Loucy (cell line): ENCODE results near the gene COL5A1.

Experiments
- H2AFZ ChIP-seq: fragments of 200-600 bp; sonication (generic); 2 replicates; pipeline ENCODE4 v1.6.0; 2016; ENCODE audit warnings: antibody characterized with exemption, mild to moderate bottlenecking, low read length, moderate library complexity
- H3F3A ChIP-seq: fragments of 200-600 bp; 2 replicates; pipeline ENCODE4 v1.6.0; 2016; ENCODE audit warnings: antibody characterized with exemption, low read depth, mild to moderate bottlenecking
- H3K27me3 ChIP-seq: fragments of 200-600 bp; sonication (generic); 2 replicates; pipeline ENCODE4 v1.6.1; 2014; ENCODE audit warnings: low read length, mild to moderate bottlenecking; ENCODE audit not compliant: insufficient read depth, poor library complexity, severe bottlenecking
- H3K36me3 ChIP-seq: fragments of 200-600 bp; sonication (generic); 2 replicates; pipeline ENCODE4 v1.6.1; 2016; ENCODE audit warnings: low read length; ENCODE audit not compliant: insufficient read depth
- H3K4me1 ChIP-seq: fragments of 200-600 bp; sonication (generic); 2 replicates; pipeline ENCODE4 v1.5.1; 2014; ENCODE audit warnings: low read length, mild to moderate bottlenecking; ENCODE audit not compliant: insufficient read depth, poor library complexity, severe bottlenecking
- H3K4me2 ChIP-seq: fragments of 200-600 bp; sonication (generic); 2 replicates; pipeline ENCODE4 v1.6.0; 2014; ENCODE audit warnings: antibody characterized with exemption, low read length, low read depth, mild to moderate bottlenecking; ENCODE audit not compliant: poor library complexity, severe bottlenecking
- H3K4me3 ChIP-seq: fragments of 200-600 bp; sonication (generic); 2 replicates; pipeline ENCODE4 v1.5.1; 2014; ENCODE audit warnings: low read length, mild to moderate bottlenecking, mixed read lengths; ENCODE audit not compliant: poor library complexity, severe bottlenecking
- H3K79me2 ChIP-seq: fragments of 200-600 bp; sonication (generic); 2 replicates; pipeline ENCODE4 v1.6.1; 2014; ENCODE audit warnings: low read length; ENCODE audit not compliant: insufficient read depth
- H3K9ac ChIP-seq: fragments of 200-600 bp; sonication (generic); 2 replicates; pipeline ENCODE4 v1.6.0; 2014; ENCODE audit warnings: mild to moderate bottlenecking, low read depth, low read length, moderate library complexity; ENCODE audit not compliant: poor library complexity, severe bottlenecking
- H3K9me2 ChIP-seq: fragments of 200-600 bp; sonication (generic); replicated peaks from 2 replicates; pipeline ENCODE4 v1.6.1; 2016; ENCODE audit warnings: low read depth, low read length, mixed read lengths
- H3K9me3 ChIP-seq: fragments of 200-600 bp; sonication (generic); 2 replicates; pipeline ENCODE4 v1.6.1; 2014; ENCODE audit warnings: mild to moderate bottlenecking, antibody characterized with exemption, low read length, low read depth; ENCODE audit not compliant: insufficient read depth
- H4K20me1 ChIP-seq: fragments of 200-600 bp; sonication (generic); 2 replicates; pipeline ENCODE4 v1.6.0; 2014; ENCODE audit warnings: antibody characterized with exemption, low read length, mild to moderate bottlenecking; ENCODE audit not compliant: insufficient read depth, poor library complexity, severe bottlenecking
- EZH2phosphoT487 ChIP-seq: fragments of 200-600 bp; IDR thresholded peaks from 2 replicates; pipeline ENCODE4 v1.6.1; 2018; ENCODE audit warnings: antibody characterized with exemption, mild to moderate bottlenecking, moderate library complexity, borderline replicate concordance
- TF ChIP-seq, protein P1 (sequence below): fragments of 200-600 bp; sonication (generic); conservative IDR thresholded peaks from 2 replicates; pipeline ENCODE4 v1.5.1; 2014; ENCODE audit warnings: mild to moderate bottlenecking, antibody characterized with exemption, low read length

The COL5A1 gene

DNA sequence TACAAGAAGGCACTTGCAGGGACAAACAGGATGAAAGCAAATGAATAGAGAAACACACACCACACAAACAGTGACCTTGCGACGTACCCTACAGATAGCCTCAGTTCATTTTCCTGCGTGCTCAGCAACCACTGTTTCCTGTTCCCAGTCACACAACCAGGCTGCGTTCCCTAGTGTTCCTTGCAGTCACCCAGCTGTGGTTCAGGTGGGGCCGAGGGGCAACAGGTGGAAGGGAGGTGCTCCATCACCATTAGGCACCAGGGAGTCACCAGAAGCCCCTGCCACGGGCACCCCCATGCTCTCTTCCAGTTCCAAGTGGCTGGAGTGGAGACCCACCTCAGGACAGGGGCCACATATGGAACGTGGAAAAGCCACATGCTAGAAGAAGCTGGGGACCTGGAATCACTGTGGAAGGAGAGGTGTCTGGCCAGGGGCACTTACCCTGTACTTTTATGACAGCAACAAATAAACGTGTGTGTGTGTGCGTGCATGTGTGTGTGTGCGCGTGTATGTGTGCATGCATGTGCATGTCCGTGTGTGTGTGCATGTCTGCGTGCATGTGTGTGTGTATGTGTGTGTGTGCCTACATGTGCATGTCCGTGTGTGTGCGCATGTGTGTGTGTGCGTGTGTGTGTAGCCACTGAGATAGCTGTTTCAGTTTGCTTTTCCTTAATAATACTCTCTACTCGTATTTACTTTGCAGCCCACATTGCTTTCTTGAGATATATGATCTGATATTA is 220.2 kb downstream of the COL5A1 start:
- no peaks in the 10 kb centered on the region for H4K20me1 ChIP-seq
- H3K36me3 ChIP-seq, result no peaks in the 10 kb centered on the region
- no peak overlapping the region for H3K4me2 ChIP-seq
- no peaks in the 10 kb centered on the region for H3K9me2 ChIP-seq
- no peaks in the 10 kb centered on the region for H3K4me1 ChIP-seq
- TF ChIP-seq, protein P1, sequence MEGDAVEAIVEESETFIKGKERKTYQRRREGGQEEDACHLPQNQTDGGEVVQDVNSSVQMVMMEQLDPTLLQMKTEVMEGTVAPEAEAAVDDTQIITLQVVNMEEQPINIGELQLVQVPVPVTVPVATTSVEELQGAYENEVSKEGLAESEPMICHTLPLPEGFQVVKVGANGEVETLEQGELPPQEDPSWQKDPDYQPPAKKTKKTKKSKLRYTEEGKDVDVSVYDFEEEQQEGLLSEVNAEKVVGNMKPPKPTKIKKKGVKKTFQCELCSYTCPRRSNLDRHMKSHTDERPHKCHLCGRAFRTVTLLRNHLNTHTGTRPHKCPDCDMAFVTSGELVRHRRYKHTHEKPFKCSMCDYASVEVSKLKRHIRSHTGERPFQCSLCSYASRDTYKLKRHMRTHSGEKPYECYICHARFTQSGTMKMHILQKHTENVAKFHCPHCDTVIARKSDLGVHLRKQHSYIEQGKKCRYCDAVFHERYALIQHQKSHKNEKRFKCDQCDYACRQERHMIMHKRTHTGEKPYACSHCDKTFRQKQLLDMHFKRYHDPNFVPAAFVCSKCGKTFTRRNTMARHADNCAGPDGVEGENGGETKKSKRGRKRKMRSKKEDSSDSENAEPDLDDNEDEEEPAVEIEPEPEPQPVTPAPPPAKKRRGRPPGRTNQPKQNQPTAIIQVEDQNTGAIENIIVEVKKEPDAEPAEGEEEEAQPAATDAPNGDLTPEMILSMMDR, result no peak
- no peak for TF ChIP-seq EZH2phosphoT487
- H3K4me3 ChIP-seq, result no peak overlapping the region
- H3K9ac ChIP-seq, result no peak overlapping the region
- H3F3A ChIP-seq, result no peaks in the 10 kb centered on the region
- H3K79me2 ChIP-seq, result no peaks in the 10 kb centered on the region
- peaks cover 2% of the 10 kb centered on the region; the same call in 1 of the 2 replicates for H3K9me3 ChIP-seq
- no peaks in the 10 kb centered on the region for H3K27me3 ChIP-seq
- H2AFZ ChIP-seq, result no peak overlapping the region

DNA sequence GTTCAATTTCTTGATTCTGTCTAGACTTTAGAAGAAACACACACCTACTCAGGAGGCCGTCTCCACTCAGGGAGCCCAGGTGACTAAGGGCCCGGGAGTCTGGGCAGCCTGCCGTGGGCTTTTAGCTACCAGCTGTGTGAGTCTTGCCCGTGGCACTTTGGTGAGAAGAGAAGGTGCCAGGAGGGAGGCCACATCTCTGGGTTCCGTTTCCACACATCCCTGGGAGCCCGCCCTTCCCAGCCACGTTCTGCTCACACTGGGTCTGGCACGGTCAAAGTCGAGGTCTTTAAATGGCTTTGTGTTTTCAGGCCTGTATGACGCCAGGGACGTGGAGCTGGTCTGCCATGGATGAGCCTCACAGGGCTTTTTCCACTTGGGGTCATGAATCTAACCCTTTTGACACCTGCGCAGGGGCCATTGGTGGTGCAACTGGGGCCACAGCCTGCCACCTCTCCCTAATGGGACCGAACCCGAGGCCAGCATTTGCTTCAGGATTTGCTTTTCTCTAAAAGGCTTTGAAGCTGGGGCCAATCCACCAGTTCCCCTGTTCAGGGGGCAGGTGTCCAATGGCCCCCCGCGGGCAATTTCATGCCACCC is 221.8 kb downstream of the COL5A1 start:
- H2AFZ ChIP-seq, result no peak overlapping the region
- no peak for TF ChIP-seq EZH2phosphoT487
- TF ChIP-seq, protein P1, result no peak
- H3K4me1 ChIP-seq, result no peaks in the 10 kb centered on the region
- H4K20me1 ChIP-seq, result no peaks in the 10 kb centered on the region
- no peaks in the 10 kb centered on the region for H3K9me3 ChIP-seq
- H3K79me2 ChIP-seq, result no peaks in the 10 kb centered on the region
- no peak overlapping the region for H3K9ac ChIP-seq
- no peaks in the 10 kb centered on the region for H3F3A ChIP-seq
- H3K4me2 ChIP-seq, result no peak overlapping the region
- H3K27me3 ChIP-seq, result no peaks in the 10 kb centered on the region
- no peaks in the 10 kb centered on the region for H3K9me2 ChIP-seq
- H3K36me3 ChIP-seq, result no peaks in the 10 kb centered on the region
- H3K4me3 ChIP-seq, result no peak overlapping the region

DNA sequence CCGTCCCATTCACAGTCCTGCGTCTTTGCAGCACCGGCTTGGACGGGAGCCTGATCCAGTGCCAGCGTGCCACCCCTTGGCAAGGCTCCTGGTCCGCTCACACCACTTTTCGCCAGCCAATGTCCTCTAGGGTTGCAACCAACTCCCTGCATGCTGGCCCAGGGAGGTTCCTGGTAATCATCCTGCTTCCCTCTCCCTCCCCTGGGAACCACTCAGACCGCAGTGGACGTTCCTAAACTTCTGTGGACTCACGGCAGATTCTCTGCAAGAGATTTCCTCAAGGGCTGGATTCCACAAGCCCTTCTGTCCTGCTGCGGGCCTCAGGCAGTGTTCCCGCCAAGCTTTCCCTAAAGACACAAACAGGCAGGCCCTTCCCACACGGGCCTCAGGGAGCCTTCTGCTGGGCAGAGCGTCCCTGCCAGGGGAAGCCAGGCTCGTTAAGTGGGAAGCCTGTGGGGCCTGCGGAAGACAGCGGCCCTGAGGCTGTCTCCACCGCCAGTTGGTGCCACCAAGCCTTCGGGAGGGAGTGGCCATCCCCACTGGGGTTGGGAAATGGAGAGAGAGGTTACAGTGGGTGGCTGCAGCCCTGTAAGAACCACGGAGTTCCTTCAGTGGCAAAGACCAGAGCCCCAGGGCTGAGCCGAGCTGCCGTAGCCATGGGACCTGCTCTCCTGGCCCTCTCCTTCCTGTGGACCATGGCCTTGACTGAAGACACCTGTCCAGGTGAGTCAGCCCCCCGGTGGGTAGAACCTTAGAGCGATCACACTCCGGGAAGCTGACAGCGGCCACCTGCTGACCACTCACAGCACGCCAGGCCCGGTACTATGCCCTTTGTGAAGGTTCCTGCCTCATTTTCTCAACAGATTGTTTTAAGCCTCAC is 222.6 kb downstream of the COL5A1 start:
- H3K9me2 ChIP-seq, result no peaks in the 10 kb centered on the region
- TF ChIP-seq EZH2phosphoT487, result no peak
- TF ChIP-seq, protein P1, result no peak
- no peaks in the 10 kb centered on the region for H3K4me1 ChIP-seq
- no peak overlapping the region for H3K9ac ChIP-seq
- H2AFZ ChIP-seq, result no peak overlapping the region
- H3K4me2 ChIP-seq, result no peak overlapping the region
- H3F3A ChIP-seq, result no peaks in the 10 kb centered on the region
- H3K4me3 ChIP-seq, result no peak overlapping the region
- H4K20me1 ChIP-seq, result no peaks in the 10 kb centered on the region
- H3K36me3 ChIP-seq, result no peaks in the 10 kb centered on the region
- no peaks in the 10 kb centered on the region for H3K79me2 ChIP-seq
- H3K27me3 ChIP-seq, result no peaks in the 10 kb centered on the region
- H3K9me3 ChIP-seq, result no peaks in the 10 kb centered on the region
